HG03060 (cell line): ENCODE measurements around the gene CSTF2T.

Experiments used
- ATAC-seq: cut with Tn5 transposase; IDR thresholded peaks from one replicate; pipeline ENCODE4 v1.9.1; 2021; ENCODE audit warnings: low read depth, moderate number of reproducible peaks; ENCODE audit not compliant: unreplicated experiment

Gene CSTF2T

GRCh38 chr10:51653025-51653424 is 46.4 kb downstream of the CSTF2T start:
- no peak for ATAC-seq

- no peak for ATAC-seq
Measured at GRCh38 chr10:51651063-51651462, 48.3 kb downstream of the CSTF2T start.

GRCh38 chr10:51649064-51649463 is 50.3 kb downstream of the CSTF2T start:
- ATAC-seq: no peak
